Gastroesophageal sphincter (tissue), 4 donors: ENCODE data around the gene PSAP. TPM values are rescaled to one million over a fixed set of nuclear protein-coding genes. Genes with fewer than 3 reads are reported as not detected.

Experiments used
- ATAC-seq: fragments of 150-250 bp; one replicate; pipeline ENCODE4 v1.9.1; 2016; ENCODE audit warnings: mild to moderate bottlenecking, moderate library complexity
- H3K27ac ChIP-seq, 4 donors: fragments of 200-600 bp; sonication (generic) in 3 of 4; 1 replicate in 3 of 4; 2 replicates in 1 of 4; pipeline ENCODE4 v1.5.1; 2016 to 2019
- H3K27me3 ChIP-seq: fragments of 200-600 bp; sonication (generic); one replicate; pipeline ENCODE4 v1.5.1; 2019
- H3K36me3 ChIP-seq, 2 donors: fragments of 200-600 bp; sonication (generic); one replicate each; pipeline ENCODE4 v1.5.1; 2019; ENCODE audit warnings: control low read depth in 1 of 2
- H3K4me1 ChIP-seq, 3 donors: fragments of 200-600 bp; sonication (generic); 1 replicate in 2 of 3; 2 replicates in 1 of 3; pipeline ENCODE4 v1.5.1; 2016 to 2019; ENCODE audit warnings: control low read depth in 2 of 3
- H3K4me3 ChIP-seq, 2 donors: fragments of 200-600 bp; sonication (generic); one replicate each; pipeline ENCODE4 v1.5.1; 2019; ENCODE audit warnings: mild to moderate bottlenecking in 1 of 2, moderate library complexity in 1 of 2
- H3K9me3 ChIP-seq, 3 donors: fragments of 200-600 bp; sonication (generic); one replicate each; pipeline ENCODE4 v1.5.1; 2017 to 2019; ENCODE audit warnings: control low read depth in 2 of 3
- CTCF ChIP-seq, 4 experiments: fragments of 200-600 bp in 2 of 4; fragments of 450-650 bp in 2 of 4; sonication (generic) in 1 of 4; IDR thresholded peaks; one replicate each; pipeline ENCODE4 v1.5.1; 2017 to 2019; ENCODE audit warnings: antibody characterized with exemption in 4 of 4, mild to moderate bottlenecking in 2 of 4, moderate library complexity in 2 of 4
- EP300 ChIP-seq: sonication (generic); formaldehyde crosslinking; IDR thresholded peaks from one replicate; pipeline ENCODE4 v1.6.1; 2017; ENCODE audit warnings: antibody characterized with exemption, mild to moderate bottlenecking
- POLR2A ChIP-seq, 2 donors: fragments of 450-650 bp; IDR thresholded peaks; one replicate each; pipeline ENCODE4 v1.6.1; 2017; ENCODE audit warnings: antibody characterized with exemption in 2 of 2, mild to moderate bottlenecking in 2 of 2, moderate library complexity in 1 of 2
- POLR2AphosphoS5 ChIP-seq: sonication (generic); formaldehyde crosslinking; IDR thresholded peaks from one replicate; pipeline ENCODE4 v1.6.1; 2017; ENCODE audit warnings: antibody characterized with exemption
- WGBS, 2 donors: methylation state at CpG; one replicate each; pipeline ENCODE4 v1.1.5; 2018; ENCODE audit warnings: low coverage in 1 of 2; 5-methylcytosine and 5-hydroxymethylcytosine counted together
- total RNA-seq, 4 donors: library from RNA; depleted of rRNA; stranded (reverse); fragments of >200 nt; gene quantifications; one replicate each; pipeline ENCODE4 v1.1.0, GENCODE V29; 2016

The PSAP gene
- total RNA-seq, 4 donors from 2014 or later, result 604 to 881 (median 718) TPM

DNA sequence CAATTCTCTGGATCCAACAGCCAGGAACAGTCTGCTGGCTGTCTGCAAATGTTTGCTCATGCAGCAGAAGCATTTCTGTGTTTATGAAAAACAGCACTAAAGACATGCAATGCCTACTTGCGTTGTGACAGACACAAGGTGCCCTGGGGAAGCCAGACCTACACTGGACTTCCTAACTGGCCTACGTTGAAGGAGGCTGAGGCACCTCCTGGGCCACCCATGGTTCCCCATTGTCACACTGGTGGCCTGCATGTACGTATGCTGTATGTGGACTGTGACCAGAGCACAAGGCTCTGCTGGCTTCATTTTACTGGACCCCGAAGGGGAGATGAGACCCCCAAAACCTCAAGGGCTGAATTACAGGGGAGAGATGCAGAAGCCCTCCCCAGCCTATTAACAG lies 27.7 kb downstream of the PSAP start:
- Histone ChIP-seq H3K27ac (no peak overlapping the region), H3K4me1 (peaks cover 0 to 6% (median 0%) of the 10 kb centered on the region in 3 donors), H3K36me3 (peaks cover 0 to 100% of the 10 kb centered on the region in 2 donors), H3K4me3 (no peak overlapping the region), H3K9me3 (no peaks in the 10 kb centered on the region), H3K27me3 (no peaks in the 10 kb centered on the region)
- no peak for ATAC-seq
- TF ChIP-seq CTCF (IDR thresholded peaks at IDR 0.05) (no peak), POLR2A (IDR thresholded peaks at IDR 0.05) (no peak), POLR2AphosphoS5 (no peak), EP300 (no peak)
- 20% methylated on average over 1 of the region's 4 CpGs; no CpG with 5 or more reads in 1 of the 2 donors for WGBS, 2 donors

GRCh38 chr10:71821909-71822763 lies 28.9 kb downstream of the PSAP start:
- Histone ChIP-seq H3K36me3 (peaks cover 0 to 100% of the 10 kb centered on the region in 2 donors), H3K4me1 (peaks cover 0 to 18% (median 7%) of the 10 kb centered on the region in 3 donors), H3K27me3 (no peaks in the 10 kb centered on the region), H3K9me3 (no peaks in the 10 kb centered on the region), H3K4me3 (no peak overlapping the region), H3K27ac (no peak overlapping the region)
- TF ChIP-seq CTCF (IDR thresholded peaks at IDR 0.05) (no peak), EP300 (no peak), POLR2AphosphoS5 (no peak), POLR2A (IDR thresholded peaks at IDR 0.05) (no peak)
- ATAC-seq, result no peak
- 75 to 85% methylated on average over 2 to 4 of the region's 9 CpGs for WGBS, 2 donors

DNA sequence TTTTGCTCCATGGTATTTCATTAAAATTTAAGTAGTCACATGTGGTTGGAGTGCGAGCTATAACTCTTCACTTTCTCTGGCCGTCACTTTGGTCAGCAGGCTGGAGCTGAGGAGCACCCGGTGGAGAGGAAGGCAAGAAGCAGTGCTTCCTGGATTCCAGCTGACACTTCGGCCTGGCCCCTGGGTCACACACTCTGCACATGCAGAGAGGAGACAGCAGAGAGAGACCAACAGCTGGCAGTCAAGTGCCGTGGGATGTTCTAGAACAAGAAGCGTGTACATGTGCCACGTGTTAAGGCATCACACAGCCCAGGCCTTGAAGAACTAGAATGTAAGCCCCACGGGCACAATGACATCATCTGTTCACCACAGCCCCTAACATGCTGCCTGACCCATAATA lies 30.1 kb downstream of the PSAP start:
- no peak for ATAC-seq
- TF ChIP-seq POLR2A (IDR thresholded peaks at IDR 0.05) (no peak), CTCF (IDR thresholded peaks at IDR 0.05) (no peak), POLR2AphosphoS5 (no peak), EP300 (no peak)
- H3K36me3 ChIP-seq, result peaks cover 0 to 100% of the 10 kb centered on the region in 2 donors

GRCh38 chr10:71819985-71820384 lies 31.1 kb downstream of the PSAP start:
- H3K9me3 ChIP-seq, result no peaks in the 10 kb centered on the region
- H3K27me3 ChIP-seq, result no peaks in the 10 kb centered on the region
- H3K27ac ChIP-seq, result no peak overlapping the region
- no peak for ATAC-seq
- peaks cover 0 to 100% of the 10 kb centered on the region in 2 donors for H3K36me3 ChIP-seq
- 80 to 92% methylated on average over 1 to 2 of the region's 6 CpGs for WGBS, 2 donors
- peaks cover 0 to 29% (median 11%) of the 10 kb centered on the region in 3 donors for H3K4me1 ChIP-seq
- no peak overlapping the region for H3K4me3 ChIP-seq
- TF ChIP-seq CTCF (IDR thresholded peaks at IDR 0.05), result no peak
- no peak for TF ChIP-seq POLR2A (IDR thresholded peaks at IDR 0.05)
- TF ChIP-seq EP300, result no peak
- no peak for TF ChIP-seq POLR2AphosphoS5

More for the DNA sequence above, 30.1 kb downstream of the PSAP start:
- no peak overlapping the region for H3K27ac ChIP-seq
- no peak overlapping the region for H3K4me3 ChIP-seq
- 71 to 91% methylated on average over 2 to 6 of the region's 8 CpGs for WGBS, 2 donors
- no peaks in the 10 kb centered on the region for H3K27me3 ChIP-seq
- peaks cover 0 to 29% (median 11%) of the 10 kb centered on the region in 3 donors for H3K4me1 ChIP-seq
- H3K9me3 ChIP-seq, result no peaks in the 10 kb centered on the region

- peak overlapping the region in 2 of 4 donors; percentile 58 to 63 for H3K27ac ChIP-seq
Measured at GRCh38 chr10:71819441-71819861, 31.6 kb downstream of the PSAP start.

More at GRCh38 chr10:71819441-71819861, 31.6 kb downstream of the PSAP start:
- Histone ChIP-seq H3K4me3 (no peak overlapping the region), H3K27me3 (no peaks in the 10 kb centered on the region), H3K36me3 (peaks cover 0 to 99% of the 10 kb centered on the region in 2 donors), H3K4me1 (peaks cover 0 to 29% (median 11%) of the 10 kb centered on the region in 3 donors), H3K9me3 (no peaks in the 10 kb centered on the region)
- TF ChIP-seq POLR2A (IDR thresholded peaks at IDR 0.05), result no peak
- no peak for TF ChIP-seq EP300
- 100% methylated on average over 1 of the region's 18 CpGs for WGBS, 2 donors
- ATAC-seq, result no peak
